ENCODE data around the gene CMIP.

GRCh38 chr16:81451753-81452680 lies 7.4 kb downstream of the CMIP start:
- TF ChIP-seq CTCF (conservative IDR thresholded peaks at IDR 0.05; ENCODE audit: low read length) (no peak), EZH2phosphoT487 (IDR thresholded peaks at IDR 0.05; ENCODE audit: borderline replicate concordance) (no peak)

Data from Loucy (cell line).